Glomerular endothelial cell (primary cell): ENCODE measurements around the gene PXYLP1. TPM values are rescaled to one million over a fixed set of nuclear protein-coding genes. Genes with fewer than 3 reads are reported as not detected.

Experiments used
- DNase-seq: peaks from one replicate; pipeline ENCODE4 v3.0.0-alpha.2; 2011; ENCODE audit warnings: low read depth, low spot score; ENCODE audit errors: extremely low read depth
- total RNA-seq: library from RNA; depleted of rRNA; stranded (reverse); fragments of >200 nt; gene quantifications from 2 replicates; pipeline ENCODE4 v1.2.3, GENCODE V29; 2015

Gene PXYLP1
- total RNA-seq, 1 donor from 2014 or later = 1.8 TPM

DNA sequence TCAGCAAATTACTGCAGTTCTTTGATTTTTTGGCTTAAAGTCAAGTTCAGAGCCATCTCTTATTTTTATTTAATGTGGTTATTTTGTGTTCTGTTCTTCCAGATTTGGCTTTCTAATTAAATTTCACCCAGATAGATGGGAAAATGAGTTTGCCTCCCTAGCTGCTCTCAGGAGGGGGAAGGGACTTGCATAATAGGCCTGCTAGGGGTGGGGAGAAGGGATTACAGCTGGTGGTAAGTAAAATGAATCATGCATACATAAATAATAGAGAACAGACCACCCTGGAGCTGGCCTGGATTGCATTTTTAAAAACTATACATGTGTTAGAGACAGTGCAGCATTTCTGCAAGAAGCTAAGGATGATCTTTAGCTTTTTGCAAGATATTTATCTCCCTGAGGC, 3.9 kb upstream of the PXYLP1 start:
- DNase-seq = no peak

DNA sequence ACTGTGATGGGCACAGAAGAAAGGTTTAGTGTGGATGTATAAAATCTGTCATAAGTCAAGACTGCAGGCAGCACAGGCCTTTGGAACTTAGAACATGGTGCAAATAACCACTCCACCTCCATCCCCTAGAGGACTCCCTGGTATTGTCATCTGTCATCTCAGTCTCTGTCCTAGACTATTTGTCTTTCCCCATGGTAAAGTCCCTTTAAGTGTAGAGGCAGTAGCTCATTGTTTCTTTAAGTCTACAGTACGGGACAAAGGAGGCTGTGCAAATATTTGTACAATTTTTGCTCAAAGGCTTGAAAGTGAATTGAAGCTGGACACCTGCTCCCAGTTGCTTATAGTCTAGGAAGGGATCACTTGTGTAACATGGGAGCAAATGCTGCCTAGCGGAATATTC, 3.2 kb upstream of the PXYLP1 start:
- no peak for DNase-seq

DNA sequence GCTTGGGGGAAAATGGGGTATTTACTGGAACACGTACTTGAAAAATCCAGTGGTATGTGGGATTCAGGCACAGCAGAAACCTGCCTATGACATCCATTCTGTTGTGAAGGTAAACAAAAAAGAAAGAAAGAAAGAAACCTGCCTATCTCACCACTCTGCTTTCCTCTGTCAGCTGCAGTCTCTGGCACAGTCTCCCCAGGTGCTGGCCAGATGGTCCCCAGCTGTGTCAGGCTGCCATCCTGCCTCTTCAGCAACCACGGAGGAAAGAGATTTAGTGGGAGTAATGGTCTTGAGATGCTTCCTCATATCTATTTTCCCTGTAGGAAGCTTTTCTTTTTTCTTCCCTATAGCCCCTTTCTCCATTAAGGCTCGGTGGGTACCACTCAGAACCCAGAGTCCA, 2.5 kb upstream of the PXYLP1 start:
- no peak for DNase-seq

DNA sequence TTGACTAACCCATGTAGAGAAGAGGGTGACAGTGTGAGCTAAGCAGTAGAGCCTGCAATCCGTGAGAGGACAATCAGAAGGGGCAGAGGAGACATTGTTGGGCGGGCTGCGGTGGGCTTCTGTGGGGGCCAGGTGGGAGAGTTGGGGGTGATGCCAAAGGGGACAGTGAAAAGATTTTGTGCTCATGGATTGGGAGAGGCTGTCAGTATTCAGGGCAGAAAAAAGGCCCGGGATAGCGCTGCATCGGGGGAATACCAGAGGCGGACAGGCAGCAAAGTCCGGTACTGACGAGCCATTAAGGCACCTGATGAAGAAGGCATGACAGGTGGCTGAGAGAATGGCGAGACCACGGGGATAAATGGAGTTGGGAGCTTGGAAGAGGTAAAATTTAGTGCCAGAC, 1.3 kb upstream of the PXYLP1 start:
- no peak for DNase-seq

DNA sequence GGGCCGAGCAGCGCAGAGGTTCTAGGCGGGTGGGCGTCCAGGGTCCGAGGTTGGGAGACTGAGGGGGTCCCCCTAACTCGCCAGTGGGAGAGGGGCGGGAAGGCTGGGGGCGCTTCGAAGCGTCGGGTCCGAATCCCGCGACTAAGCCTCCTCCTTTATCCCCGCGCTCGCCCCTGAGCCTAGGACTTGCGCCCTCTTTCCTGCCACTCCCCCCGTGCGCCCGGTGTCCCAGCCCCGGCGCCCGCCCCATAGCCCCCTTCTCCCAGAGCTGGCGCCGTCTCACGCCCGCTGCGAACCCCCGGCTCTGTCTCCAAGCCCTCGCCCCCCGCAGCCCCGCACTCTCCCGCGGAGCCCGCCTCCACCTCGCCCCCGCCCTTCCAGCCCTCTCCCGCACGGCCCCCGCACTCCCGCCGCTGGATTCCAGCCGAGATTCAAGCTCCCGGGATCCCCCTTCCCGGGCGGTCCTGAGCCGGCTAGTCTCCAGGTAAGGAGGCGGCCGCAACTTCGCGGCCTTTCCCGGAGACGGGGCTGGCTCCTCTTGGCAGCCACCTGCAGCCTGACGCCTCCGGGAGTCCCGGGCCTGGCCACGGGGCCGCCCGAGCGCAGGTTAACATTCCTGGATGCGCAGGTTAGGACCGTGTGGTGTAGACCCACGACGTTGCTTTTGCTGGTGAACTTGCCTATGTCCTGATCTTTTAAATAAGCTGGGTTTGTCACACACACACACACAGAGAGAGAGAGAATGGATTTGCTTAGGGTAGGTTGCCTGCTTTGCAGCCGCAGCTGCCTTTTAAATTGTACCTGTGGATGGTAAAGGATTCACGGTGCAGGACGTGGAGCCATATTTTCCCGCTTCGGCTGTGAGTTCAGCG, 563 bp downstream of the PXYLP1 start:
- DNase-seq = no peak

DNA sequence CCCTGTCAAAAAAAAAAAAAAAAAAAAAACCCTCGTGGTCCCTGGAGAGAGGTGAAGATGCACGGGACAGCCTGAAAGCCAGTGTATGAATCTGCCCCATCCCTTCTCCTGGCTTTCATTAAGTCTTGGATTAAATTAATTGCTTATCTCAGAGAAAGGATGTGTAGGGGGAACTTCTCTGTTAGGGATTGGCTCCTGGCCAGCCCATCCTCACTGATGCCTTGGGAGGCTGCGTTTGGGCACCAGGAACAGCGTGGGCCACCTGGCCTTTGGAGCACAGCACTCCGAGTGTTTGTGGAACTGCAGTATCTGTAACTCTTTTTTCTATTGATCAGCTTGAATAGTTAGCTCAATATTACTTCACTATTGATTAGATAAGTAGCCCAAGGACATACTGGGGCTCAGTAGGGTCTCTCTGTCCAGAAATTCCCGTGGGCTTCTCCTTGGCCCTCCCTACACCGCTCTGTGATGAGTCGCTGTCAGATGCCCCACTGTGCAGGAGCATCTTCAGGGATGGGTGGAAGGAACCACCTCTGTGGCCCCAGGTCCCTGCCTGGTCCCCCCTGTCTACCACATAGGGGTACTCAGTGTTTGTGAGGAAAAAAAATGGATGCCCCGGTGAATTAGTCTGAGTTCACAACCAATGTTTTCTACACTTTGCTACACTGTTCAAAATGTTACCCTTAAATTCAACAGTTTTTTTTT, 2.0 kb downstream of the PXYLP1 start:
- no peak for DNase-seq

DNA sequence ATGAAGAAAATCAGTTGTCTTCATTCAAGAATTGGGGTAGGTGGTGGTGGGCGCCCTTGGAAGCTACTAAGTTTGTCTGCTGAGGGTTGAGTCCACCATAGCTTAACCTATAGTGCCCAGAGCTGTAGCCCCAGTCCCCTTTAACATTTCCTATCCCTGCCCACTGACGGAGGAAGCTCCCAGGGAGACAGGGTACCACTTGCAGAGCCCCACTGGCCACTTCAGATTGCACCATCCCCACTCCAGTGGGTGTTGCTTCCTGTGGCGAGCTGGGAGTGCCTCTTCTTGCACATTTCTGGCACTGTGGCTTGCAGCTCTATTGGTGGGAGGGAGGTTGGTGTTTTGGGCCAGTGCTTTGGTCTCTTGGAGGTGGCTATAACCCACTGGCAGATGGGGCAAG, 2.7 kb downstream of the PXYLP1 start:
- no peak for DNase-seq

DNA sequence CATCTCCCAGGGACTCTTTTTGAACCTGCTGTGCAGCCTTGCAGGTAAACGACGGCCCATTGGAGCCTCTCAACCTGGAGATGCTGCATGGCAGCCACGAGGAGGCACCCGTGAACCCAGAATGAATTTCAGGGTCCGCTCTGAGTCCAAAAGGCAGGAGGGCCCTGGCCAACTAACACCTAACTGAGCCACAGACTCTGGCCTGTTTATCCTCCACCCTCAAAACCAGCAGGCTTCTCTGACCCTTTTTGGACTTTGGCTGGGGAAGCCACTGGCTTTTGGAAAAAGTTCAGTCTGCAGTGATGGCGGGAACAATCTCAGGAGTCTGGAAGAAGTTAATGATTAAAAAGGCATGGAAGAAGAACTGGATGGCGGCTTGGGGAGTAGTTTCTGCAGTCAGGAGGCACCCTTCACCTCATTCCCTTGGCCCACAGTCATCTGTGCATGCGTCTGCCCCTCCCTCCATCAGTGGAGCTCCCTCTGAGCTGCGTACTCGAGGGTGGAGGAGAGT, 4.1 kb downstream of the PXYLP1 start:
- DNase-seq = no peak

DNA sequence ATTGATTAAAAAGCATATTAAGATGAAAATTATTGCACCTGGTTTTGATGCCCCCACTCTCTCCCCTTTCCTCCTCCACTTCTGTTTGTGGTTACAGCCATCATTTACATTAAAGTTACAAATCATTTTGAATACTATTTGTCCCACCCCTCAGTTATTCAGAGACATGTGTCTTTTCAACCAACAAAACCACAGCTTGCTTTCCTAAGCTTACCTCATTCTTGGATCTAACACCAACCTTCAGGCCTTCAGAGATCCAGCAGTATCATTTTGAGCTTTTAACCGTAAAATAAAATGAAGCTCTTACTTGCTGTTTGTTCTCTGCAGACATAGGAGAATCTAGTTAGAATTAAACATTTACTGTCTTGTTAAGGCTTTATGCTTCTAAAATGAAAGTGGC, 4.7 kb downstream of the PXYLP1 start:
- no peak for DNase-seq

DNA sequence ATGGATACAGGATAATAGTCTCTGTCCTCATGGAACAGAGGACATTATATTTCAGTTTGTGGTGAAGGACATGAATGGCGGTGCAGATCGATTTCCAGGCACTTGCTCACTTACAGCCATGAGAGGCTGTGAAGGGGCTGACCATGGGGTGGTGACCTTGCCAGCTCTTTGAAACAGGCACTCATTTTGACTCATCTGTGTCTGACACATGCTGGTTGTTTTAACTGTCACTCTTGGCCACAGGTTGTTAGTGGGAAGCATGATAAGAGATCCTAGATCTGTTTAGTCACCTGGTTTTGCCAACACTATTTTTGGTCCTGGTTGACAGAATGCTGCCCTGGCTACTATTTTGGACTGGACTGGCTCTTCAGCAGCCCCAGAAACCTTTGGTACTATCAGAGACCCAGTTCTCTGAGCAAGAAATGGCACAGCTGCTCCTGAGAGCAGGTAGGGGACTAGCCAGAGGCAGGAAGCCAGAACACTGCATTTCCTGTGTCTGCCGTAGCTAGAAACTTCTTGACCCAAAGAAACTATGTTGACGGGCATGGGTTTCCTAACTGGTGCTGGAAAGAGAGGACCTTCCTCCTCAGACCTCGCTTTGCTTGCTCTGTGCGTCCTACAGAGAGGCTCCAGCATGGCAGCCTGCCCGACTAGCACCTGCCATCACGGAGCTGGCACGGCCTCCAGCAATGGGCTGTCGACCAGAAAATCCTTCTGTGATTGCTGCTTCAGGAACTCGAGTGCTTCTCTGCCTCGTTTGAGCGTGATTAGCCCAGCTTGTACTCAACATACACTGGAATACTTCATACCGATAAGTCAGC, 6.3 kb downstream of the PXYLP1 start:
- DNase-seq = no peak

DNA sequence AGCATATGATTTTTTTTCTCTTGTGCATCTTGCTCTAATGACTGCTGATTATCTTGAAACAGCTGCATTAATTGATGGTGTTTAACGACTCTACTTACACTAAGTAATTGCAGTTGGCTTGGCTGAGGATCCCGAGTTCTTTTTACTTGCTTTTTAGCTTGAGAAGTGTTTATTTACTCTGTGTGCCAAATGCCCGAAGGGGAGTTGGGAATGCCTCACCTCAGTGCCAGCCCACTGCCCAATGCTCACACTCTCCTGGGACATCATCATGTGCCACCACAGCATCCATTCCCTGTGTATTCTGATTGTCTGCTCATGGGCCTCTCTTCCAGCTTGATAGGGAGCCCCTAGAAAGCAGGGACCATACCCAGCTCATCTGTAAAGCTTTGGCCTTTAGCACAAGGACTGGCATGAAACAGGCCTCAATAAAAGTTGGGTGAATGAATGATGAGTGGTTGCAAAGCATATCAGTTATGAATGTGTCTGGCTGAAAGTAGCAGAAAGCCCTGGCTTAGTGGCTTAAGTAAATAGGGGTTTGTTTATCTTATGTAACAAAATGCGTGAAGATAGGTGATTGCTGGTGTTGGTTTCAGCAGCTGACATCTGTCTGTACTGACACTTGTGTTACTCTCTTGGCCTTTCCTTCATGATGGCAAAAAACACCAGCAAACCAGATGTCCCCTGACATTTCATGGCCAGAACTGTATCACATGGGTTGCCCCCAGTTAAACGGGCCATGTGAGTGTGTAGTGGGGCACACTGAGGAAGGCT, 8.1 kb downstream of the PXYLP1 start:
- DNase-seq = no peak

DNA sequence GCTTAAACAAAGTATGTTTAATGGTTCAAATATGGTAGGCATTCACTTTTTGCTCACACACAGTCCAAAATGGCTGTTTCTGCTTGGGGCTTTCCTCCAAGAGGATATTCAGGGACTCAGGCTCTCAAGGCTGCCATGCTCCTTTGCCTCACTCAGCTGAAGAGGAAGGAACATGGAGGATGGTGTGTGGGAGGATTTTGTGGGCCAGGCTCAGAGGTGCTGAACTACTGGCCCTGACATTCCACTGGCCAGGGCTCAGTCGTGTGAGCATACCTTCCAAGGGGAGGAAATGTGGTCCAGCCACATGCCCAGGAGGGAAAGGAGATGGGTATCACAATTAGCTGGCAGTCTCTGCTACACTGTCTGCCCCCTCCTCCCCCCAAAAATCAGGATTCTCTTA, 8.7 kb downstream of the PXYLP1 start:
- no peak for DNase-seq

DNA sequence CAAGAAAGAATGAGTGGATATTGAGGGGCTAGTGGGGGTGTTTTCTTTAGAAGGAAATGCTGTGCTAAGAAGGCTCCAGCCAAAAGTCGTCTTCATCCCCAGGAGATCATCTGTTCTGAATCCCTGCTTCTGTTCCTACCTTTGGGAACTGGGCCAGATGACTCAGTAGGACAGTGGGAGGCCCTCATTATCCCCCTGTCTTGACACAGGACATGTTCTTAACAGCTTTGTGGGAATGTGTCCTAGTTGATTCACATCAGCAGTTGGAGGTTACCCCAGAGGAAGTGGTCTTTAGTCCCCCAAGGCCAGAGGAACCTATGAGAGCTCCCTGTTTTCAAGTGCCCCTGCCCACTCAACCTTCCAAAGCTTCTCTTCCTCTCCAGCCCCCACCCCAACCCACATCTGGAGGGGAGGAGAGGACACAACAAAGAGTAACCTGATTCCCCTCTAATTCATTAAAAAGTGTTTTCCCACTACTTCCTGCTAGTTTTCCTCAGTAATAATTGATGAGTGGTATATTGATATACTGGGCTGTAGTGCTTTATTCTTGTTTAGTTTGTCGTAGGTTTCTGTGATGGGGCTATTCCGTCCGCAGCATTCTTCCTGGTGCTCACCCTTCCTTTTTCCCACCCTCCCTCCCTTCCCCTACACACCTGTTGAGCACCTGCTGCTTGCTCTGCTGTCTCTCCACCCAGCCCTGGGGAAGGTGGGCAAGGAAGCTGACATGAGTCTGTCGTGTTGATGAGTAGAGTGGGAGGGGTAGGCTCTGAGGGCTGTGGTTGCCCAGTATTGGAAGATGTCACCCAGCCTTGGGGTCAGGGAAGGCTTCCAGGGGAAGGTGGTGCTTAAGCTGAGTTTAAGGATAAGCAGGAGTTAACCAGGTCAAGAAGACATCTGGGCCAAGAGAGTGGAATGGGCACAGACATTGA, 9.3 kb downstream of the PXYLP1 start:
- DNase-seq = no peak

DNA sequence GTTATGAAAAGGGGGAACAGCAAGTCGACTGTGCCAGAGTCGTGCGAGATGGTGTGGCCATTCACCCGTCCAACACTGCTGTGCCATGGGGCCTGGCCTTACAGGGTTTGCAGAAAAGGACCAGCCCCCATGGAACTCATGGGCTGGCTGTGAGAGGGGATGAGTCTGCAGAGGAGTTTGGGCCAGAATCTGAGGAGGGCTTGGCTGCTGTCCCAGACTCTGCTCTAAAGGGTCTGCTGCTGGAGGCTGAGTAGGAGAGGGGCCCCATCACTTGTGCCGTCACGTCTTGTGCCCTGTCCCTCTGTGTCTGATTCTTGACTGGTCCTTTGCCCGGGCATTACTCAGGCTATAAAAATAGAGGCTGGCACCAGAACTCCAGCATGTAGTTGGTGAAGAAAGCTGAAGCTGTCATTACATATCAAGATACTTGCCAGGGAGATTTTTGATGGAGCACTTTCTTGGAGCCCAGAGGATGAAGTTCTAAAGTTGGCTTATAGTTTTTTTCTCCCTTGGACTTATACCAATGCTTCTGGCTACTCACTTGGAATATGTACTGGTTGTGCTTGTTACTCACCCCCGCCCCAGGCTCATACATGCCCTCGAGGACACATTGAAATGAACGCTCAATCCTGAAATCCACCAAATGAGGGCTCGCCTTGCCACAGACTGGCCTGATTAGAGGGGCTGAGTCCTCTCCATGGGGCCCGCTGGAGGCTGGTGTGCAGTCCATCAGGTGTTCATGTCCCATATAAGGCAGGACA, 10.2 kb downstream of the PXYLP1 start:
- DNase-seq = no peak

DNA sequence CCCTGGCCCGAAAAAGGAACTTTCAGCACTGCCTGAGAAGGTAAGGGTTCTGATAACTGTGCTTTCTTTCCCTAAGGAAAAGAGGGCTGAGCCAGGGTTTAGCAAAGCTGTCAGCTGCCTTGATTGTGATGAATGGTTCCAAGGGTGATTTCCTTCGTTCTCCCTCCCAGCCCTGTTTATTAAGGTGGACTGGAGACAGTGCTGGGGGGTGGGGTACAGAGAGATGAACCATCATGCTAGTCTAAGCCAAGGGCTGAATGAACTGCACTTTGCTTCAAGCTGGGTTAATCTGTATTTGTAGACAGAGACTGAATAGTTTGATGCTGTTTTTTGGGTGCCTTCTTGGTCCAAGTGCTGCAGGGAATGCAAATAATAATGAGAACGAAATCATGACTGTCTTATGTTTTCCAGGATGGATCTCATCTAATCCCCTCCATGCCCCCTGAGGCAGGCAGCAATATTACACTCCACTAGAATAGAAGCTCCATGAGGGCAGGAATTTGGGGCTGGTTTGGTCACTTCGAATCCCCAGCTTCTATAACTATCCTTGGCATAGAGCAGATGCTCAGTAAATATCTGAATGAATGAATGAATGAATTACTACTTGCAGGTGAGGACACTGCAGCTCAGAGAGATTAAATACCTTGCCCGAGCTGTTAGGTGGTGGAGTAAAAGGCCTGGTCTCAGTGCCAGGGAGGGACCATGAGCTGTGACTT, 10.9 kb downstream of the PXYLP1 start:
- no peak for DNase-seq

DNA sequence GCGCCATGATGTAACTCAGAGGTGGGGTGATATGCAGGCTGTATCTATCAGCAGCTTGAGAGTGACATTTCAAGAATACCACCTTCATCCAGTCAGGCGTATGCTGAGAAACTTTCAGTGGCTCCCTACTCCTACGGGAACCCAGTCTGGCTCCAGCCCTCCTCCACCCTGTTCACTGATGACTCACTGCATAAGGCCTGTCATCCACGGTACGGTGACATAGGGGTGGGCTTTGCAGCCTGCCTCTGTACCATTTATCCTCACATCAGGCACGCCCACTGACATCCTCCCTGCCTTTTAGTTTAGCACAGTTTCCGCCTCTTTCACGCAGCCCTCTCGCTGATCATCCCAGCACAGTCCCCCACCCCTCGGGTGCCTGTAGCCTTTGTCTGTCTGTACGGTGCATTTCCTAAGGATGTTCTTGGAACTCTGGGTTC, 11.7 kb downstream of the PXYLP1 start:
- DNase-seq = no peak

DNA sequence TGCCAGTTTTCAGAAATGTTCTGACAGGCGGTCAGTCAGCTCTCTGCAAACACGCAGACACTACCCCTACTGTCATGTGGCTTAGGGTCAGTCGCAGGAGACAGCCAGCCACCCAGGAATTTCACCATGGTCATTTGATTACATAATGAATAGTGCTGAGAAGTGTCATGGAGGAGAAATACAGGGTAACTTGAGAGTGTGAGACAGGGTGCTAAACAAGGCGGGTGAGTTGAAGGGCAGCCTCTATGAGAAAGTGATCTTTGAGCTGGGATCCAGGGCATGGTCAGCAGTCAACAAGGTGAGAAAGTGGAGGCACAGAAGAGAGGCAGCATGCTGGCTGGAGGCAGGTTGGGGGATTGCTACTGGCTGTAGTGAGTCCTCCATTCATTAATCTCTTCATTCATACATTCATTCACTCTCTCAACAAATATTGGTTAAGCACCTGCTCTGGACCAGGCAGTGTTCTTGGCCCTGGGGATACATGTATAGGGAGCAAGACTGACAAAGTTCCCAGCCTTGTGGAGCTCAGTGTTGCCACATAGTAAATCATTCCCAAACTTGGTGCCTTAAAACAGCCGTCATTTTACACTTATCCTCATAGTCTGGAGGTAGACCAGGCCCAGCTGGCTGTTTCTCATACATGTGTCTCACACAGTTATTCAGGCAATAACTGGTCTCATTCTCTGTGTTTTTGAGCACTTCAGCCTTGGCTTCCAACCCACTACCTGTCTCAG, 14.8 kb downstream of the PXYLP1 start:
- DNase-seq = no peak
